Measurements from ENCODE around the gene GNG8. TPM values are rescaled to one million over a fixed set of nuclear protein-coding genes. Genes with fewer than 3 reads are reported as not detected.

GNG8 gene
- total RNA-seq, 1 donor, result not detected

- H3K4me3 ChIP-seq (ENCODE audit: low read depth, low read length), result no peak overlapping the region
- no peak for DNase-seq (ENCODE audit: low read depth)
- no peak for TF ChIP-seq CTCF (IDR thresholded peaks at IDR 0.05; ENCODE audit: insufficient read depth, low read length)
Observed at GRCh38 chr19:46598372-46598917, 37.6 kb downstream of the GNG8 start.

- no peak for TF ChIP-seq CTCF (IDR thresholded peaks at IDR 0.05; ENCODE audit: insufficient read depth, low read length)
- H3K4me3 ChIP-seq (ENCODE audit: low read depth, low read length), result no peak overlapping the region
- DNase-seq (ENCODE audit: low read depth), result no peak
Observed at GRCh38 chr19:46596008-46596407, 40.0 kb downstream of the GNG8 start.

GRCh38 chr19:46591870-46592269 lies 44.1 kb downstream of the GNG8 start:
- TF ChIP-seq CTCF (IDR thresholded peaks at IDR 0.05; ENCODE audit: insufficient read depth, low read length), result no peak
- no peak for DNase-seq (ENCODE audit: low read depth)
- H3K4me3 ChIP-seq (ENCODE audit: low read depth, low read length), result no peak overlapping the region

GRCh38 chr19:46591254-46591653 lies 44.7 kb downstream of the GNG8 start:
- DNase-seq (ENCODE audit: low read depth), result no peak
- no peak overlapping the region for H3K4me3 ChIP-seq (ENCODE audit: low read depth, low read length)
- TF ChIP-seq CTCF (IDR thresholded peaks at IDR 0.05; ENCODE audit: insufficient read depth, low read length), result no peak

- TF ChIP-seq CTCF (IDR thresholded peaks at IDR 0.05; ENCODE audit: insufficient read depth, low read length), result no peak
- no peak for DNase-seq (ENCODE audit: low read depth)
- H3K4me3 ChIP-seq (ENCODE audit: low read depth, low read length), result no peak overlapping the region
Observed at GRCh38 chr19:46587861-46588260, 48.1 kb downstream of the GNG8 start.

- no peak overlapping the region for H3K4me3 ChIP-seq (ENCODE audit: low read depth, low read length)
- no peak for TF ChIP-seq CTCF (IDR thresholded peaks at IDR 0.05; ENCODE audit: insufficient read depth, low read length)
- DNase-seq (ENCODE audit: low read depth), result no peak
Observed at GRCh38 chr19:46586294-46586693, 49.7 kb downstream of the GNG8 start.

- TF ChIP-seq CTCF (IDR thresholded peaks at IDR 0.05; ENCODE audit: insufficient read depth, low read length), result no peak
- no peak overlapping the region for H3K4me3 ChIP-seq (ENCODE audit: low read depth, low read length)
- DNase-seq (ENCODE audit: low read depth), result no peak
Observed at GRCh38 chr19:46585539-46585938, 50.5 kb downstream of the GNG8 start.
